Osteoblast (primary cell): ENCODE results near the gene ZDHHC14. TPM values are rescaled to one million over a fixed set of nuclear protein-coding genes. Genes with fewer than 3 reads are reported as not detected.

Experiments used
- DNase-seq: peaks from one replicate; pipeline ENCODE4 v3.0.0; 2011; ENCODE audit warnings: low spot score, mixed read lengths; ENCODE audit not compliant: insufficient read length; ENCODE audit errors: missing footprints
- H2AFZ ChIP-seq: 2 replicates; pipeline ENCODE4 v1.6.0; 2011; ENCODE audit warnings: mild to moderate bottlenecking, low read length
- H3K27ac ChIP-seq: 2 replicates; pipeline ENCODE4 v1.5.1; 2011; ENCODE audit warnings: mild to moderate bottlenecking, low read depth, low read length, moderate library complexity
- H3K27me3 ChIP-seq: 2 replicates; pipeline ENCODE4 v1.6.0; 2012; ENCODE audit warnings: mild to moderate bottlenecking, control low read depth, inconsistent platforms, low read length, moderate library complexity; ENCODE audit not compliant: insufficient read depth
- H3K36me3 ChIP-seq: 2 replicates; pipeline ENCODE4 v1.5.1; 2011; ENCODE audit warnings: mild to moderate bottlenecking, low read length, control low read depth, moderate library complexity; ENCODE audit not compliant: insufficient read depth
- H3K4me1 ChIP-seq: 2 replicates; pipeline ENCODE4 v1.5.1; 2011; ENCODE audit warnings: mild to moderate bottlenecking, low read length, control low read depth, moderate library complexity; ENCODE audit not compliant: insufficient read depth
- H3K4me2 ChIP-seq: 2 replicates; pipeline ENCODE4 v1.6.0; 2011; ENCODE audit warnings: mild to moderate bottlenecking, low read length; ENCODE audit not compliant: insufficient read depth
- H3K4me3 ChIP-seq: fragments of 200-600 bp; sonication (generic); 3 replicates; pipeline ENCODE4 v1.5.1; 2012; ENCODE audit warnings: mild to moderate bottlenecking, low read length, inconsistent platforms; ENCODE audit not compliant: insufficient read depth
- H3K79me2 ChIP-seq: 2 replicates; pipeline ENCODE4 v1.6.0; 2012; ENCODE audit warnings: mild to moderate bottlenecking, low read length, control low read depth, inconsistent platforms; ENCODE audit not compliant: insufficient read depth
- H3K9me3 ChIP-seq: 2 replicates; pipeline ENCODE4 v1.5.1; 2011; ENCODE audit warnings: low read depth, low read length, control low read depth
- H4K20me1 ChIP-seq: 2 replicates; pipeline ENCODE4 v1.6.0; 2012; ENCODE audit warnings: mild to moderate bottlenecking, low read length, control low read depth; ENCODE audit not compliant: insufficient read depth
- CTCF ChIP-seq: IDR thresholded peaks from 2 replicates; pipeline ENCODE4 v1.5.1; 2011; ENCODE audit warnings: mild to moderate bottlenecking, low read depth, low read length, moderate library complexity; ENCODE audit errors: extremely low read depth
- total RNA-seq: library from RNA; depleted of rRNA; stranded (reverse); fragments of >200 nt; gene quantifications from 2 replicates; pipeline ENCODE4 v1.2.3, GENCODE V29; 2012

ZDHHC14 gene
- total RNA-seq, 1 donor, result 1.4 TPM

- no peak overlapping the region for H3K4me2 ChIP-seq
- H3K36me3 ChIP-seq, result no peaks in the 10 kb centered on the region
- peaks cover 4% of the 10 kb centered on the region for H3K27me3 ChIP-seq
- H2AFZ ChIP-seq, result no peak overlapping the region
- no peak for DNase-seq
- no peaks in the 10 kb centered on the region for H3K9me3 ChIP-seq
- H3K79me2 ChIP-seq, result no peaks in the 10 kb centered on the region
- no peaks in the 10 kb centered on the region for H3K4me1 ChIP-seq
- no peak overlapping the region for H3K4me3 ChIP-seq
- H4K20me1 ChIP-seq, result no peaks in the 10 kb centered on the region
- no peak overlapping the region for H3K27ac ChIP-seq
- no peak for TF ChIP-seq CTCF
These were observed 70.1 kb downstream of the ZDHHC14 start for GRCh38 chr6:157450931-157451742.

GRCh38 chr6:157452096-157452495, 71.1 kb downstream of the ZDHHC14 start:
- TF ChIP-seq CTCF, result no peak
- Histone ChIP-seq H3K4me1 (no peaks in the 10 kb centered on the region), H3K36me3 (no peaks in the 10 kb centered on the region), H2AFZ (no peak overlapping the region), H3K27me3 (peaks cover 4% of the 10 kb centered on the region), H3K79me2 (no peaks in the 10 kb centered on the region), H4K20me1 (no peaks in the 10 kb centered on the region), H3K9me3 (no peaks in the 10 kb centered on the region), H3K4me2 (no peak overlapping the region), H3K4me3 (no peak overlapping the region), H3K27ac (no peak overlapping the region)
- DNase-seq, result no peak

GRCh38 chr6:157453131-157453530, 72.1 kb downstream of the ZDHHC14 start:
- Histone ChIP-seq H3K4me1 (no peaks in the 10 kb centered on the region), H3K4me3 (no peak overlapping the region), H2AFZ (no peak overlapping the region), H4K20me1 (no peaks in the 10 kb centered on the region), H3K79me2 (no peaks in the 10 kb centered on the region), H3K27ac (no peak overlapping the region), H3K36me3 (no peaks in the 10 kb centered on the region), H3K4me2 (no peak overlapping the region), H3K9me3 (no peaks in the 10 kb centered on the region), H3K27me3 (peaks cover 4% of the 10 kb centered on the region)
- DNase-seq, result no peak
- TF ChIP-seq CTCF, result no peak

GRCh38 chr6:157453978-157454377, 73.0 kb downstream of the ZDHHC14 start:
- Histone ChIP-seq H3K4me3 (no peak overlapping the region), H3K4me1 (no peaks in the 10 kb centered on the region), H3K27me3 (peaks cover 4% of the 10 kb centered on the region)

More at GRCh38 chr6:157453978-157454377, 73.0 kb downstream of the ZDHHC14 start:
- TF ChIP-seq CTCF, result no peak
- DNase-seq, result no peak
- Histone ChIP-seq H3K27ac (no peak overlapping the region), H3K4me2 (no peak overlapping the region), H3K79me2 (no peaks in the 10 kb centered on the region), H3K9me3 (no peaks in the 10 kb centered on the region), H4K20me1 (no peaks in the 10 kb centered on the region), H3K36me3 (no peaks in the 10 kb centered on the region), H2AFZ (no peak overlapping the region)
